ENCODE measurements around the gene GFRA4.
"Not testable (repeated sequence)": the region's sequence is repeated elsewhere in the genome, so short reads cannot be mapped to it uniquely, and the experiment has no call there.

GFRA4 gene

GRCh38 chr20:3646067-3646440, 17.1 kb downstream of the GFRA4 start:
- DNase-seq (ENCODE audit: insufficient read length, low spot score) (no peak), FAIRE-seq (no peak)
- TF ChIP-seq POLR2A (IDR thresholded peaks at IDR 0.05; ENCODE audit: low read depth, low read length) = no peak

- DNase-seq (ENCODE audit: insufficient read length, low spot score) (no peak), FAIRE-seq (no peak)
- no peak for TF ChIP-seq POLR2A (IDR thresholded peaks at IDR 0.05; ENCODE audit: low read depth, low read length)
Measured at GRCh38 chr20:3645309-3646066, 17.7 kb downstream of the GFRA4 start.

GRCh38 chr20:3640259-3640658, 22.9 kb downstream of the GFRA4 start:
- FAIRE-seq = no peak
- DNase-seq (ENCODE audit: insufficient read length, low spot score) = no peak
- no peak for TF ChIP-seq POLR2A (IDR thresholded peaks at IDR 0.05; ENCODE audit: low read depth, low read length)

GRCh38 chr20:3635346-3635745, 27.9 kb downstream of the GFRA4 start:
- FAIRE-seq = no peak
- no peak for DNase-seq (ENCODE audit: insufficient read length, low spot score)
- no peak for TF ChIP-seq POLR2A (IDR thresholded peaks at IDR 0.05; ENCODE audit: low read depth, low read length)

GRCh38 chr20:3633913-3634478, 29.2 kb downstream of the GFRA4 start:
- DNase-seq (ENCODE audit: insufficient read length, low spot score) = no peak
- no peak for TF ChIP-seq POLR2A (IDR thresholded peaks at IDR 0.05; ENCODE audit: low read depth, low read length)
- no peak for FAIRE-seq

- FAIRE-seq = no peak
Measured at GRCh38 chr20:3632311-3633004, 30.7 kb downstream of the GFRA4 start.

GRCh38 chr20:3631534-3631933, 31.7 kb downstream of the GFRA4 start:
- TF ChIP-seq POLR2A (IDR thresholded peaks at IDR 0.05; ENCODE audit: low read depth, low read length) = no peak
- no peak for FAIRE-seq
- no peak for DNase-seq (ENCODE audit: insufficient read length, low spot score)

More at GRCh38 chr20:3632311-3633004, 30.7 kb downstream of the GFRA4 start:
- TF ChIP-seq POLR2A (IDR thresholded peaks at IDR 0.05; ENCODE audit: low read depth, low read length) = no peak
- DNase-seq (ENCODE audit: insufficient read length, low spot score) = no peak

- FAIRE-seq = no peak
- DNase-seq (ENCODE audit: insufficient read length, low spot score) = no peak
- TF ChIP-seq POLR2A (IDR thresholded peaks at IDR 0.05; ENCODE audit: low read depth, low read length) = no peak
Measured at GRCh38 chr20:3630429-3630828, 32.8 kb downstream of the GFRA4 start.

- FAIRE-seq = no peak
- no peak for DNase-seq (ENCODE audit: insufficient read length, low spot score)
Measured at GRCh38 chr20:3629893-3630292, 33.3 kb downstream of the GFRA4 start.

GRCh38 chr20:3628502-3629314, 34.5 kb downstream of the GFRA4 start:
- no peak for FAIRE-seq
- no peak for TF ChIP-seq POLR2A (IDR thresholded peaks at IDR 0.05; ENCODE audit: low read depth, low read length)

More at GRCh38 chr20:3629893-3630292, 33.3 kb downstream of the GFRA4 start:
- TF ChIP-seq POLR2A (IDR thresholded peaks at IDR 0.05; ENCODE audit: low read depth, low read length) = no peak

GRCh38 chr20:3627476-3627875, 35.7 kb downstream of the GFRA4 start:
- DNase-seq (ENCODE audit: insufficient read length, low spot score) = no peak
- no peak for TF ChIP-seq POLR2A (IDR thresholded peaks at IDR 0.05; ENCODE audit: low read depth, low read length)
- no peak for FAIRE-seq

More at GRCh38 chr20:3628502-3629314, 34.5 kb downstream of the GFRA4 start:
- no peak for DNase-seq (ENCODE audit: insufficient read length, low spot score)

- no peak for TF ChIP-seq POLR2A (IDR thresholded peaks at IDR 0.05; ENCODE audit: low read depth, low read length)
- FAIRE-seq (no peak), DNase-seq (ENCODE audit: insufficient read length, low spot score) (no peak)
Measured at GRCh38 chr20:3622406-3622805, 40.8 kb downstream of the GFRA4 start.

- TF ChIP-seq POLR2A (IDR thresholded peaks at IDR 0.05; ENCODE audit: low read depth, low read length) = no peak
- FAIRE-seq = no peak
- DNase-seq (ENCODE audit: insufficient read length, low spot score) = no peak
Measured at GRCh38 chr20:3621111-3621510, 42.1 kb downstream of the GFRA4 start.

GRCh38 chr20:3616250-3616649, 46.9 kb downstream of the GFRA4 start:
- no peak for TF ChIP-seq POLR2A (IDR thresholded peaks at IDR 0.05; ENCODE audit: low read depth, low read length)
- DNase-seq (ENCODE audit: insufficient read length, low spot score) (peak; percentile 39), FAIRE-seq (no peak)

GRCh38 chr20:3615171-3615840, 47.9 kb downstream of the GFRA4 start:
- DNase-seq (ENCODE audit: insufficient read length, low spot score); FAIRE-seq: not testable (repeated sequence)
